GM12878 (cell line): Measurements from ENCODE around the gene AGTRAP. TPM values are rescaled to one million over a fixed set of nuclear protein-coding genes. Genes with fewer than 3 reads are reported as not detected.

Source experiments
- ATAC-seq: fragments of 200-7000 bp; cut with Tn5 transposase; 3 replicates; pipeline ENCODE4 v1.9.1; 2020; ENCODE audit warnings: mild to moderate bottlenecking, moderate library complexity
- BruUV-seq: library from RNA; stranded (reverse); fragments of 400-500 nt; replicated peaks from 2 replicates; lab custom pipeline; 2021; lab: Mats Ljungman, UMichigan
- CTCF ChIA-PET: fragments of 300-600 bp; sonication (Branson Sonifier 250); formaldehyde crosslinking; extraction: SDS; loops from one replicate; lab custom pipeline; 2021; ENCODE audit warnings: inconsistent platforms; lab: Yijun Ruan, JAX
- POLR2A ChIA-PET: fragments of 350-600 bp; formaldehyde crosslinking; extraction: SDS; loops from one replicate; lab custom pipeline; 2021; ENCODE audit warnings: inconsistent platforms; lab: Charles Lee
- RAD21 ChIA-PET: fragments of 300-600 bp; sonication (Branson Sonifier 250); formaldehyde crosslinking; loops from one replicate; lab custom pipeline; 2023; ENCODE audit warnings: antibody characterized with exemption; ENCODE audit not compliant: unreplicated experiment; lab: Charles Lee
- SMC1A ChIA-PET: fragments of 300-600 bp; sonication (Branson Sonifier 250); formaldehyde crosslinking; loops from one replicate; lab custom pipeline; 2023; ENCODE audit not compliant: unreplicated experiment, uncharacterized antibody; lab: Charles Lee
- DNase-seq: peaks from one replicate; pipeline ENCODE4 v3.0.0-alpha.2; 2011; ENCODE audit warnings: low read depth, low spot score
- FAIRE-seq: peaks from 3 replicates; lab custom pipeline; 2011; peaks lifted over from hg19 to GRCh38; lab: Jason Lieb, UNC
- H2AFZ ChIP-seq: 2 replicates; pipeline ENCODE4 v1.6.0; 2011; ENCODE audit warnings: low read depth, low read length, control low read depth; ENCODE audit not compliant: control insufficient read depth
- H3K27ac ChIP-seq: 2 replicates; pipeline ENCODE4 v1.5.1; 2011; ENCODE audit warnings: control low read depth; ENCODE audit not compliant: control insufficient read depth, insufficient read depth
- H3K27me3 ChIP-seq, 2 experiments: replicated peaks in 1 of 2; 2 replicates each; pipeline versions ENCODE4 v1.6.0 to v1.6.1; 2011; ENCODE audit warnings: low read length in 1 of 2; ENCODE audit not compliant: control insufficient read depth in 2 of 2, insufficient read depth in 2 of 2
- H3K36me3 ChIP-seq, 2 experiments: 2 replicates each; pipeline ENCODE4 v1.5.1; 2011; ENCODE audit warnings: low read length in 1 of 2; ENCODE audit not compliant: control insufficient read depth in 2 of 2, insufficient read depth in 2 of 2
- H3K4me1 ChIP-seq: 2 replicates; pipeline ENCODE4 v1.6.1; 2011; ENCODE audit warnings: mild to moderate bottlenecking, low read length, moderate library complexity, mixed read lengths; ENCODE audit not compliant: control insufficient read depth, insufficient read depth
- H3K4me2 ChIP-seq: 2 replicates; pipeline ENCODE4 v1.6.0; 2011; ENCODE audit warnings: control low read depth; ENCODE audit not compliant: control insufficient read depth, insufficient read depth
- H3K4me3 ChIP-seq: fragments of 200-600 bp; sonication (generic); 2 replicates; pipeline ENCODE4 v1.5.1; 2016
- H3K79me2 ChIP-seq: 2 replicates; pipeline ENCODE4 v1.6.0; 2011; ENCODE audit warnings: low read length; ENCODE audit not compliant: control insufficient read depth, insufficient read depth
- H3K9ac ChIP-seq: 2 replicates; pipeline ENCODE4 v1.8.0; 2011; ENCODE audit warnings: low read length, control low read depth, mixed read lengths; ENCODE audit not compliant: control insufficient read depth, insufficient read depth
- H3K9me3 ChIP-seq: replicated peaks from 3 replicates; pipeline ENCODE4 v1.5.1; 2011; ENCODE audit warnings: mild to moderate bottlenecking, low read length; ENCODE audit not compliant: control insufficient read depth, insufficient read depth
- H4K20me1 ChIP-seq: 2 replicates; pipeline ENCODE4 v1.6.0; 2011; ENCODE audit not compliant: control insufficient read depth, insufficient read depth
- POLR2A ChIP-seq: IDR thresholded peaks from 2 replicates; pipeline ENCODE4 v1.6.1; 2011; ENCODE audit warnings: low read depth, mild to moderate bottlenecking, low read length
- WGBS: methylation state at CpG from one replicate; pipeline ENCODE4 v1.1.6; 2016; ENCODE audit warnings: low lambda C conversion rate; ENCODE audit not compliant: insufficient replicate concordance, insufficient coverage; ENCODE audit errors: missing lambda C conversion rate; 5-methylcytosine and 5-hydroxymethylcytosine counted together
- in situ Hi-C: fragments of 300-500 bp; cut with MboI; formaldehyde crosslinking; loops from 9 replicates; pipeline ENCODE4 v1.14.3; 2018; ENCODE audit warnings: mixed read lengths
- intact Hi-C: fragments of 100-400 bp; cut with micrococcal nuclease; formaldehyde crosslinking; loops from one replicate; pipeline ENCODE4 v1.14.2; 2022; ENCODE audit not compliant: unreplicated experiment
- polyA plus RNA-seq, 11 experiments: library from polyadenylated mRNA; depleted of rRNA in 4 of 11; unstranded in 6 of 11; stranded (reverse) in 5 of 11; fragments of >200 nt; fragmentation: Nextera tagmentation in 4 of 11; fragmentation: Illumina TruSeq in 1 of 11; extraction: Ambion mirVana in 4 of 11; extraction: Trizol in 1 of 11; gene quantifications; 1 replicate in 1 of 11; 2 replicates in 10 of 11; pipeline versions ENCODE4 v1.2.1 to v1.2.3, GENCODE V29; 2011 to 2016; ENCODE audit warnings: inconsistent platforms in 2 of 11, missing spikeins in 2 of 11, low read depth in 1 of 11
- total RNA-seq, 4 experiments: library from RNA; depleted of rRNA in 3 of 4; stranded (reverse); fragments of >200 nt in 3 of 4; fragmentation: Illumina TruSeq in 1 of 4; extraction: Trizol in 1 of 4; gene quantifications; 2 replicates each; pipeline versions ENCODE4 v1.2.1 to v1.2.3, GENCODE V29; 2013 to 2021
- TF ChIP-seq, protein P1 (sequence below): fragments of 450-650 bp; IDR thresholded peaks from 2 replicates; pipeline ENCODE4 v1.6.1; 2018; ENCODE audit warnings: mild to moderate bottlenecking, low read depth, moderate library complexity; ENCODE audit not compliant: partially characterized antibody
- TF ChIP-seq, protein P2 (sequence below): IDR thresholded peaks from 2 replicates; pipeline ENCODE4 v1.6.1; 2012; ENCODE audit warnings: low read length, inconsistent platforms

The AGTRAP gene
- total and polyA plus RNA-seq, 10 of the 15 experiments (the other 5 are each of a cell fraction or from before 2014, with no cell fraction given): 3.0 to 17.4 (median 10.2) TPM

DNA sequence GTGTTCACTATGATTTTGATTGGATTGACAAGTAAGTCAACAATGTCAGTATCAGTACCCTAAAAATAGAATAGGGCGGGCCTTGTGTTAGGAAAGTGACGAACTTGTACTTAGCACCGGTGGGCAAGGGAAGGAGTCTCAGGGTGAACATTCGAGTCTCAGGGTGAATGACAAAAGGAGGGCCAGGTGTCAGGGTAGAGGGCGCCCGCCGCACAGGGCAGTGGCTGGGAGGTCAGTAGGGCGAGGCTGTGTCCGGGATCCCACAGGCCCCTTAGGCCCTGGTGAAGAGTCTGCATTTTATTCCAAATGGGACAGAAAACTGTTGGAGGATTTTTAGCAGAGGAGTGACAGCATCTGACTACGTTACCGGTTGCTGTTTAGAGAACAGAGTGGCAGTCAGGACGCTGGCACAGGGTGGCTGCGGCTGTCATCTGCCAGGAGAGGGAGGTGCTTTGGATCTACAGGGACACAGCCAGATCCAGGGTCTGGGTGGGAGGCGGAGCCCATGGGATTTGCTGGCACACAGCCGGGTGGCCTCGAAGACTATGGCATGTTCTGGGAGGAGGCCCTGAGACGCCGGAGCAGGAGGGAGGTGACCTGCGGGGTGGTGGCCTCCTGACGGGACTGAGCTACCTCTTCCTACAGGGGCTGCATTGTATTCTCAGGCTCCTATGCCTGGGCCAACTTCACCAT, 11.0 kb downstream of the AGTRAP start:
- no peak for FAIRE-seq
- Histone ChIP-seq H3K27me3 (no peaks in the 10 kb centered on the region), H3K9me3 (no peaks in the 10 kb centered on the region), H3K36me3 (no peaks in the 10 kb centered on the region), H3K4me1 (0 out of 2 replicates have a peak, but pooled peaks cover 4% of the 10 kb centered on the region), H3K9ac (no peak overlapping the region), H3K79me2 (no peaks in the 10 kb centered on the region), H3K4me3 (no peak overlapping the region), H3K4me2 (no peak overlapping the region), H4K20me1 (no peaks in the 10 kb centered on the region), H3K27ac (no peak overlapping the region), H2AFZ (no peak overlapping the region)
- CTCF ChIA-PET: no interaction called here
- no peak for ATAC-seq
- RAD21 ChIA-PET: no interaction called here
- SMC1A ChIA-PET: no interaction called here
- TF ChIP-seq, protein P1, sequence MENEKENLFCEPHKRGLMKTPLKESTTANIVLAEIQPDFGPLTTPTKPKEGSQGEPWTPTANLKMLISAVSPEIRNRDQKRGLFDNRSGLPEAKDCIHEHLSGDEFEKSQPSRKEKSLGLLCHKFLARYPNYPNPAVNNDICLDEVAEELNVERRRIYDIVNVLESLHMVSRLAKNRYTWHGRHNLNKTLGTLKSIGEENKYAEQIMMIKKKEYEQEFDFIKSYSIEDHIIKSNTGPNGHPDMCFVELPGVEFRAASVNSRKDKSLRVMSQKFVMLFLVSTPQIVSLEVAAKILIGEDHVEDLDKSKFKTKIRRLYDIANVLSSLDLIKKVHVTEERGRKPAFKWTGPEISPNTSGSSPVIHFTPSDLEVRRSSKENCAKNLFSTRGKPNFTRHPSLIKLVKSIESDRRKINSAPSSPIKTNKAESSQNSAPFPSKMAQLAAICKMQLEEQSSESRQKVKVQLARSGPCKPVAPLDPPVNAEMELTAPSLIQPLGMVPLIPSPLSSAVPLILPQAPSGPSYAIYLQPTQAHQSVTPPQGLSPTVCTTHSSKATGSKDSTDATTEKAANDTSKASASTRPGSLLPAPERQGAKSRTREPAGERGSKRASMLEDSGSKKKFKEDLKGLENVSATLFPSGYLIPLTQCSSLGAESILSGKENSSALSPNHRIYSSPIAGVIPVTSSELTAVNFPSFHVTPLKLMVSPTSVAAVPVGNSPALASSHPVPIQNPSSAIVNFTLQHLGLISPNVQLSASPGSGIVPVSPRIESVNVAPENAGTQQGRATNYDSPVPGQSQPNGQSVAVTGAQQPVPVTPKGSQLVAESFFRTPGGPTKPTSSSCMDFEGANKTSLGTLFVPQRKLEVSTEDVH: no peak
- TF ChIP-seq, protein P2, sequence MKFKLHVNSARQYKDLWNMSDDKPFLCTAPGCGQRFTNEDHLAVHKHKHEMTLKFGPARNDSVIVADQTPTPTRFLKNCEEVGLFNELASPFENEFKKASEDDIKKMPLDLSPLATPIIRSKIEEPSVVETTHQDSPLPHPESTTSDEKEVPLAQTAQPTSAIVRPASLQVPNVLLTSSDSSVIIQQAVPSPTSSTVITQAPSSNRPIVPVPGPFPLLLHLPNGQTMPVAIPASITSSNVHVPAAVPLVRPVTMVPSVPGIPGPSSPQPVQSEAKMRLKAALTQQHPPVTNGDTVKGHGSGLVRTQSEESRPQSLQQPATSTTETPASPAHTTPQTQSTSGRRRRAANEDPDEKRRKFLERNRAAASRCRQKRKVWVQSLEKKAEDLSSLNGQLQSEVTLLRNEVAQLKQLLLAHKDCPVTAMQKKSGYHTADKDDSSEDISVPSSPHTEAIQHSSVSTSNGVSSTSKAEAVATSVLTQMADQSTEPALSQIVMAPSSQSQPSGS: no peak
- TF ChIP-seq POLR2A: no peak
- no peak for DNase-seq
- in situ Hi-C loops (no loop called here), intact Hi-C loops (no loop called here)
- WGBS: 87% methylated on average over 20 of the region's 20 CpGs
- POLR2A ChIA-PET: no interaction called here
- BruUV-seq: no TSS peak
